ENCODE measurements around the gene TLR6.

DNA sequence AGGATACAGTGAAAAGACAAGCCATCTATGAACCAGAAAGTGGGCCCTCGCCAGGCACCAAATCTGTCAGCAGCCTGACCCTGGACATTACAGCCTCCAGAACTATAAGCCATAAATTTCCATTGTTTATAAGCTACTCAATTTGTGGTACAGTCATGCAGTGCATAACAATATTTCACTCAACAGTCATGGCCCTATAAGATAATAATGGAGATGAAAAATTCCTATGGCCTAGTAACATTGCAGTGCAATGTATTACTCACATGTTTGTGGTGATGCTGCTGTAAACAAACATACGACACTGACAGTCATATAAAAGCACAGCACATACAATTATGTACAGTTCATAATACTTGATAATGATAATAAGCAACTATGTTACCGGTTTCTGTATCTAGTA, 34.9 kb downstream of the TLR6 start:
- TF ChIP-seq, protein P1, sequence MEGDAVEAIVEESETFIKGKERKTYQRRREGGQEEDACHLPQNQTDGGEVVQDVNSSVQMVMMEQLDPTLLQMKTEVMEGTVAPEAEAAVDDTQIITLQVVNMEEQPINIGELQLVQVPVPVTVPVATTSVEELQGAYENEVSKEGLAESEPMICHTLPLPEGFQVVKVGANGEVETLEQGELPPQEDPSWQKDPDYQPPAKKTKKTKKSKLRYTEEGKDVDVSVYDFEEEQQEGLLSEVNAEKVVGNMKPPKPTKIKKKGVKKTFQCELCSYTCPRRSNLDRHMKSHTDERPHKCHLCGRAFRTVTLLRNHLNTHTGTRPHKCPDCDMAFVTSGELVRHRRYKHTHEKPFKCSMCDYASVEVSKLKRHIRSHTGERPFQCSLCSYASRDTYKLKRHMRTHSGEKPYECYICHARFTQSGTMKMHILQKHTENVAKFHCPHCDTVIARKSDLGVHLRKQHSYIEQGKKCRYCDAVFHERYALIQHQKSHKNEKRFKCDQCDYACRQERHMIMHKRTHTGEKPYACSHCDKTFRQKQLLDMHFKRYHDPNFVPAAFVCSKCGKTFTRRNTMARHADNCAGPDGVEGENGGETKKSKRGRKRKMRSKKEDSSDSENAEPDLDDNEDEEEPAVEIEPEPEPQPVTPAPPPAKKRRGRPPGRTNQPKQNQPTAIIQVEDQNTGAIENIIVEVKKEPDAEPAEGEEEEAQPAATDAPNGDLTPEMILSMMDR (conservative IDR thresholded peaks at IDR 0.05; ENCODE audit: low read depth, low read length), result no peak
- TF ChIP-seq EZH2 (IDR thresholded peaks at IDR 0.05; ENCODE audit: borderline replicate concordance, low read depth, low read length, poor library complexity, severe bottlenecking), result no peak

Data from A673 (cell line).